Skin of body (tissue), 2 donors: ENCODE results near the gene CXCL17. TPM values are rescaled to one million over a fixed set of nuclear protein-coding genes. Genes with fewer than 3 reads are reported as not detected.

Experiments used
- DNase-seq: peaks from one replicate; lab custom pipeline; 2025; lab: John Stamatoyannopoulos, UW
- total RNA-seq: library from RNA; depleted of rRNA; stranded (reverse); fragments of >200 nt; gene quantifications from one replicate; pipeline ENCODE4 v1.2.3, GENCODE V29; 2014

CXCL17 gene
- total RNA-seq, 1 donor from 2014 or later: not detected

GRCh38 chr19:42424712-42425131 is 18.0 kb downstream of the CXCL17 start:
- DNase-seq: no peak

- DNase-seq: no peak
Measured at GRCh38 chr19:42424345-42424707, 18.4 kb downstream of the CXCL17 start.

GRCh38 chr19:42423462-42424344 is 19.0 kb downstream of the CXCL17 start:
- peak; percentile 86 for DNase-seq

- DNase-seq: no peak
Measured at GRCh38 chr19:42422901-42423461, 19.8 kb downstream of the CXCL17 start.

GRCh38 chr19:42422092-42422900 is 20.4 kb downstream of the CXCL17 start:
- no peak for DNase-seq

- no peak for DNase-seq
Measured at GRCh38 chr19:42421591-42422031, 21.1 kb downstream of the CXCL17 start.

- no peak for DNase-seq
Measured at GRCh38 chr19:42421101-42421500, 21.6 kb downstream of the CXCL17 start.

- no peak for DNase-seq
Measured at GRCh38 chr19:42420055-42420544, 22.6 kb downstream of the CXCL17 start.

GRCh38 chr19:42419309-42419708 is 23.4 kb downstream of the CXCL17 start:
- no peak for DNase-seq

GRCh38 chr19:42412661-42413076 is 30.1 kb downstream of the CXCL17 start:
- DNase-seq: no peak

GRCh38 chr19:42412227-42412626 is 30.5 kb downstream of the CXCL17 start:
- no peak for DNase-seq

GRCh38 chr19:42411581-42412178 is 31.1 kb downstream of the CXCL17 start:
- DNase-seq: no peak

GRCh38 chr19:42410371-42410770 is 32.4 kb downstream of the CXCL17 start:
- DNase-seq: no peak

GRCh38 chr19:42409477-42409876 is 33.3 kb downstream of the CXCL17 start:
- no peak for DNase-seq

- no peak for DNase-seq
Measured at GRCh38 chr19:42407816-42408175, 35.0 kb downstream of the CXCL17 start.

- no peak for DNase-seq
Measured at GRCh38 chr19:42407085-42407815, 35.5 kb downstream of the CXCL17 start.

GRCh38 chr19:42406111-42406510 is 36.6 kb downstream of the CXCL17 start:
- DNase-seq: no peak

GRCh38 chr19:42403586-42403985 is 39.2 kb downstream of the CXCL17 start:
- no peak for DNase-seq

- DNase-seq: no peak
Measured at GRCh38 chr19:42402376-42403116, 40.2 kb downstream of the CXCL17 start.
